PFSK-1 (cell line): ENCODE data around the gene AKR1C8.

ENCODE experiments used
- POLR2AphosphoS5 ChIP-seq: IDR thresholded peaks from 2 replicates; pipeline ENCODE4 v1.6.1; 2012; ENCODE audit warnings: low read depth, mild to moderate bottlenecking, control low read depth, low read length, moderate library complexity
- TAF1 ChIP-seq: IDR thresholded peaks from 2 replicates; pipeline ENCODE4 v1.6.1; 2012; ENCODE audit warnings: low read length, control low read depth, borderline replicate concordance; ENCODE audit not compliant: insufficient read depth
- TF ChIP-seq, protein P1 (sequence below), 2 experiments: IDR thresholded peaks; 2 replicates each; pipeline versions ENCODE4 v1.6.1 to v1.8.0; 2011 to 2012; ENCODE audit warnings: low read depth in 2 of 2, low read length in 2 of 2, control low read depth in 1 of 2, inconsistent platforms in 1 of 2, mild to moderate bottlenecking in 1 of 2, moderate library complexity in 1 of 2; ENCODE audit not compliant: insufficient read depth in 1 of 2

GRCh38 chr10:5233324-5233723, 48.4 kb upstream of the AKR1C8 start:
- TF ChIP-seq TAF1 (no peak), POLR2AphosphoS5 (no peak)
- TF ChIP-seq, protein P1, sequence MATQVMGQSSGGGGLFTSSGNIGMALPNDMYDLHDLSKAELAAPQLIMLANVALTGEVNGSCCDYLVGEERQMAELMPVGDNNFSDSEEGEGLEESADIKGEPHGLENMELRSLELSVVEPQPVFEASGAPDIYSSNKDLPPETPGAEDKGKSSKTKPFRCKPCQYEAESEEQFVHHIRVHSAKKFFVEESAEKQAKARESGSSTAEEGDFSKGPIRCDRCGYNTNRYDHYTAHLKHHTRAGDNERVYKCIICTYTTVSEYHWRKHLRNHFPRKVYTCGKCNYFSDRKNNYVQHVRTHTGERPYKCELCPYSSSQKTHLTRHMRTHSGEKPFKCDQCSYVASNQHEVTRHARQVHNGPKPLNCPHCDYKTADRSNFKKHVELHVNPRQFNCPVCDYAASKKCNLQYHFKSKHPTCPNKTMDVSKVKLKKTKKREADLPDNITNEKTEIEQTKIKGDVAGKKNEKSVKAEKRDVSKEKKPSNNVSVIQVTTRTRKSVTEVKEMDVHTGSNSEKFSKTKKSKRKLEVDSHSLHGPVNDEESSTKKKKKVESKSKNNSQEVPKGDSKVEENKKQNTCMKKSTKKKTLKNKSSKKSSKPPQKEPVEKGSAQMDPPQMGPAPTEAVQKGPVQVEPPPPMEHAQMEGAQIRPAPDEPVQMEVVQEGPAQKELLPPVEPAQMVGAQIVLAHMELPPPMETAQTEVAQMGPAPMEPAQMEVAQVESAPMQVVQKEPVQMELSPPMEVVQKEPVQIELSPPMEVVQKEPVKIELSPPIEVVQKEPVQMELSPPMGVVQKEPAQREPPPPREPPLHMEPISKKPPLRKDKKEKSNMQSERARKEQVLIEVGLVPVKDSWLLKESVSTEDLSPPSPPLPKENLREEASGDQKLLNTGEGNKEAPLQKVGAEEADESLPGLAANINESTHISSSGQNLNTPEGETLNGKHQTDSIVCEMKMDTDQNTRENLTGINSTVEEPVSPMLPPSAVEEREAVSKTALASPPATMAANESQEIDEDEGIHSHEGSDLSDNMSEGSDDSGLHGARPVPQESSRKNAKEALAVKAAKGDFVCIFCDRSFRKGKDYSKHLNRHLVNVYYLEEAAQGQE (IDR thresholded peaks at IDR 0.05; ENCODE audit: insufficient read depth in 1 of 2, low read depth in 2 of 2, low read length in 2 of 2): no peak
